Articular chondrocyte of knee joint (primary cell): ENCODE measurements around the gene SCN5A. TPM values are rescaled to one million over a fixed set of nuclear protein-coding genes. Genes with fewer than 3 reads are reported as not detected.

Source experiments
- small RNA-seq: library from RNA; depleted of rRNA; stranded (forward); fragments of <200 nt; gene quantifications from one replicate; pipeline ENCODE3, GENCODE V24; 2012
- total RNA-seq: library from RNA; depleted of rRNA; stranded (reverse); fragments of >200 nt; gene quantifications from 2 replicates; pipeline ENCODE4 v1.2.3, GENCODE V29; 2012

SCN5A gene
- total RNA-seq = under 0.01 TPM in 2 replicates

DNA sequence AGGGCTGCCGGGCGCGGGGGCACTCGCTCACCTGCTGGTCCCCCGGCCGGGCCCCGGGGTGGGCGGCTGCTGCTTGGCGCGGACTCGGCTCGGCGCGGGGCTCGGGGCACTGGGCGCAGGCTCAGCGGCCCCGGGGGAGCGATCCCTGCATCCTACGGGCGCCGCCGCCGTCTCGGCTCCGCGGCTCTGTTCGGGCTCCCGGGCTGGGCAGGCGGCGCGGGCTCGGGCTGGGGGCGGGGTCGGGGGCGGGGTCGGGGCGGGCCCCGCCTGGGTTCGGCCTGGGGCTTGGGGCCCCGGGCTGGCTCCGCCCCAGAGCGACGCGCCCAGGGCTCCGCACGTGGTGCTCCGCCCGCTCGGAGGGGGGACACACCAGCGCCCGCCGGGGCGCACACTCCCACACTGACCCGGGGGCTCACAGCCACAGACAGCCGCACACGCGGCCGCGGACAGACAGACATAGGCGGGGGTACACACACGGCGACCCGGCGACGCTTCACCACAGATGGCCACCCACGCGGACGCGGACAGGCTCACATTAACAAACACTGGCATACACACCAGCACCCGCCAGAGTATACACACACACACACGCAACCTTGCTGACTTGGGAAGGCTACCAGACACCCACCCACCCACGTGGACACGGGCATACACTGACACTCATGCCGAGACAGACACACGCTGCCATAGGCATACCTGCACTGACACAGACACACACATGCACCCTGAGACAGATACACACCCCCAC lies at the start of gene SCN5A:
Gene SCN5A, minus strand, starts transcription at position 188 of the 748 bp plus-strand sequence. CDS start 16,380 bp downstream, outside the sequence.

Small RNA genes within 50 kb of the gene (small RNA-seq; reads per million reads assigned to genes)
- gene RF00019 = not detected

Other genes with a start within 250 kb of the SCN5A start
- gene ACVR2B, start 195.8 kb downstream of the SCN5A start, total RNA-seq = 2.5 and 3.4 TPM in 2 replicates
- 20.6 and 22.0 TPM in 2 replicates for gene EXOG, start 153.3 kb downstream of the SCN5A start, total RNA-seq
- not detected in 2 replicates for gene SCN10A, start 166.5 kb upstream of the SCN5A start, total RNA-seq